ENCODE data around the gene CNBP.

GRCh38 chr3:129228891-129229585, 45.3 kb upstream of the CNBP start:
- no peak for TF ChIP-seq POLR2A (IDR thresholded peaks at IDR 0.05)
- TF ChIP-seq CTCF (IDR thresholded peaks at IDR 0.05) = no peak

Measured in thyroid gland (tissue), 4 donors.